Choroid plexus epithelial cell (primary cell): ENCODE results near the gene CCDC91.

Experiments used
- DNase-seq: peaks from one replicate; pipeline ENCODE4 v3.0.0-alpha.2; 2010; ENCODE audit warnings: low read depth
- H3K4me3 ChIP-seq: 2 replicates; pipeline ENCODE4 v1.5.1; 2011; ENCODE audit warnings: low read depth, mild to moderate bottlenecking, control low read depth, low read length, moderate library complexity
- TF ChIP-seq, protein P1 (sequence below): conservative IDR thresholded peaks from 2 replicates; pipeline ENCODE4 v1.5.1; 2011; ENCODE audit warnings: low read depth, mild to moderate bottlenecking, control low read depth, inconsistent platforms, low read length, moderate library complexity

CCDC91 gene

DNA sequence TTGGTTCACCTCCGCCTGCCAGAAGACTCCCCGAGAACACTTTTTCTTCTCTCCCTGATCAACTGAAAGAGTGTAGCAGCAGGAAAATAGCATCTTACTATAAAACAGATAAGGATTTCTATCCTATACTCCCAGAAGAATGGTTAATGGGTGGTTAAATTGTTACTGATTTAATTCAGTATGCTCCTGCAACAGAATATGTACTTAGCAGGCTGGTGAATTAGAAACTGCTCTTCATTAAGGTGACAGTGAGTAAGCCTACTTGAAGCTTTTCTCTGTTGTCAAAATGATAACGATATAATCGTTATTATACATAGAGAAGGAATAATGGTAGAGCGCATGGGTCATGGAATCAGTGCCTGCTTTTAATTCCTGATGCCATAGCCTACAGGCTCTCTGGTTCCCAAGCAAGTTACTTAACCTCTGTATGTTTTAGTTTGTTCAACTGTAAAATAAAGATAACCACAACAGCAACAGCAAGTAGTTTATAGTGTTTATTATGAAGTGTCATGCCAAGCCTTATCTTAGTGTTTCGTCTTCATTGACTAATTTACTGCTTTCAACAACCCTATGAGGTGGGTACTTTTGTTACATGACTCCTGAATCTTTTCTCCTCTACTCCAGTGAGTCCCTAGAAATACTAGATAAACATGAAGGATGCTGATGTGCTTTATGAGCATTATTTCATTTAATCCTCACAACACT lies 392.6 kb downstream of the CCDC91 start:
- TF ChIP-seq, protein P1, sequence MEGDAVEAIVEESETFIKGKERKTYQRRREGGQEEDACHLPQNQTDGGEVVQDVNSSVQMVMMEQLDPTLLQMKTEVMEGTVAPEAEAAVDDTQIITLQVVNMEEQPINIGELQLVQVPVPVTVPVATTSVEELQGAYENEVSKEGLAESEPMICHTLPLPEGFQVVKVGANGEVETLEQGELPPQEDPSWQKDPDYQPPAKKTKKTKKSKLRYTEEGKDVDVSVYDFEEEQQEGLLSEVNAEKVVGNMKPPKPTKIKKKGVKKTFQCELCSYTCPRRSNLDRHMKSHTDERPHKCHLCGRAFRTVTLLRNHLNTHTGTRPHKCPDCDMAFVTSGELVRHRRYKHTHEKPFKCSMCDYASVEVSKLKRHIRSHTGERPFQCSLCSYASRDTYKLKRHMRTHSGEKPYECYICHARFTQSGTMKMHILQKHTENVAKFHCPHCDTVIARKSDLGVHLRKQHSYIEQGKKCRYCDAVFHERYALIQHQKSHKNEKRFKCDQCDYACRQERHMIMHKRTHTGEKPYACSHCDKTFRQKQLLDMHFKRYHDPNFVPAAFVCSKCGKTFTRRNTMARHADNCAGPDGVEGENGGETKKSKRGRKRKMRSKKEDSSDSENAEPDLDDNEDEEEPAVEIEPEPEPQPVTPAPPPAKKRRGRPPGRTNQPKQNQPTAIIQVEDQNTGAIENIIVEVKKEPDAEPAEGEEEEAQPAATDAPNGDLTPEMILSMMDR, result no peak
- DNase-seq, result no peak
- no peak overlapping the region for H3K4me3 ChIP-seq

DNA sequence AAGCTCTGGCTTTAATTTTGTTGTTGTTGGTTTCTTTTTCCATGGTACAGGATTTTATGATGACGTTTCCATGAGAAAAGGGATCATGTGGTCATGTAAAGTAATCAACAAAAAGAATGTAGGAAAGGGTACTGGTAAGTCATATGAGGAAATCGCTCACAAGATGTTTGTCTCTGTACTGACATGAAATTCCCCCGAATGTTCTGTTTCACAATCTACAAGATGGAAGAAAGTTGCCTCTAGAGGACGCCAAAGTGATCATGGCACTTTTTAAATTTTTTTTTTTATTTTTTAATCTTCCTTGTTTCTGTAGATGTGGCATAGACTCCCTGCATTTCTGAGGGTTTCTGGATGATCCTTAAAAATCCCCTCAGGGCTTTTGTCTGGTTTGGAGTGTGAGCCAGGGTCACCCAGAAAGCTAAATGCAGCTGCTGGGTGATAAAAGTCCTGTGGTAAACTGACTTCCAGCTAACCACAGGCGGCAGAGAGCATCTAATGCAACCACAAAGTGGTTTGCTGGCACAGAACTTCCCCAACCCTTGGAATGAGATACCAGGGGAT lies 393.5 kb downstream of the CCDC91 start:
- DNase-seq, result peak; percentile 75

DNA sequence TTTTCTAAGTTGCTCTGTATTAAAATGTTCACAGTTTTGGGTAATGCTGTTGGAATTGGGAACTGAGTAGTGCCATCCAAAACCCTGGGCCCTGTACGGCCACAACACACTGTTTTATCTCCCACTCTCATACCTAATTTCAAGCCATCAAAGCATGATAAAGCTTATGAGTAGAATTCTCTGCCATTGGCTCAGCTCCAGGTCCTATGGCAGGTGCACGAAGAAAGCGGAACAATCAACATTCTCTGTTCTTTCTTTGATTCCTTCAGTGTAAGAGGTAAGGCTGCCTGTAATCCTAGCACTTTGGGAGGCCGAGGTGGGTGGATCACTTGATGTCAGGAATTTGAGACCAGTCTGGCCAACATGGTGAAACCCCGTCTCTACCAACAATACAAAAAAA lies 394.9 kb downstream of the CCDC91 start:
- no peak for DNase-seq
- TF ChIP-seq, protein P1, result no peak
- no peak overlapping the region for H3K4me3 ChIP-seq

More for the DNA sequence above, 393.5 kb downstream of the CCDC91 start:
- no peak overlapping the region for H3K4me3 ChIP-seq
- TF ChIP-seq, protein P1, result peak; percentile 44

DNA sequence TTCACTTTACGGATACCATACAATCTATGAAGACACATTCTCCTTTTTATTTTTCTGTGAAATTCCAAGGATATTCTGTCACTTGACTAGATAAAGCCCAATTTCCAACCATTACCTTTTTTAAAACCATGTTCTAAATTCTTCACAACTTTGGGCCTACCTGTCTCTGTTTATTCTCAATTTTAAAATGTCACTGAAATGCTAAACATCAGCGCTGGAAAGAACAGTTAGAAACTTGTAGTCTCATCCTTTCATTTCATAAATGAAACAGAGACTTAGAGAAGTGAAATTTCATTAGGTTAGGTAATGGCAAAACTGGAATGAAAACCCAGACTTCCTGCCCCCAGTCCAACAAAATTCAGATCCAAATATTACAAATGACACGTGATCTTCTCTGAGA lies 396.2 kb downstream of the CCDC91 start:
- no peak for DNase-seq
- H3K4me3 ChIP-seq, result no peak overlapping the region
- TF ChIP-seq, protein P1, result no peak

DNA sequence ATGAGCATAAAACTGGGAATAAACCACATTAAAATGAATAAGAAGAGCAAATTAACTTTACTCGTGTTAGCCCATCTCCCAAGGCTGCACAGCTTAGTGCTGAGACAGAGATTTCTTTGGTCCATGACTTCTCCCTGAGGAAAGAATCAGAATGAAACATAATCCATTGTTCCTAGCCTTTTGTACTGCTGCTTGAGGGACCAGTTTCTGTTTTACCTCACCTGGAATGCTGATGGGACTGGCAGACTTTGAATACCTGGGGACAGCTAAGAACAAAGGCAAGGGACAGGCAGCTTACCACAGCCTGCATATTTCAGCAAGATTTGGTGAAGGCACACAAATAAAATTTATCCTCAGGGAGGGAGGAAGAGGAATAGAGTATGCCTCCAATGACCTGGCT lies 401.6 kb downstream of the CCDC91 start:
- DNase-seq, result no peak
- TF ChIP-seq, protein P1, result no peak
- H3K4me3 ChIP-seq, result no peak overlapping the region
